HK-2 (cell line): ENCODE measurements around the gene YPEL1.
"Not testable (repeated sequence)": the region's sequence is repeated elsewhere in the genome, so short reads cannot be mapped to it uniquely, and the experiment has no call there.

Source experiments
- DNase-seq: peaks from one replicate; pipeline ENCODE4 v3.0.0-alpha.2; 2018; ENCODE audit not compliant: unreplicated experiment

YPEL1 gene

GRCh38 chr22:21721195-21721852 lies 14.3 kb downstream of the YPEL1 start:
- DNase-seq: not testable (repeated sequence)

GRCh38 chr22:21720191-21720859 lies 15.3 kb downstream of the YPEL1 start:
- DNase-seq: not testable (repeated sequence)

DNA sequence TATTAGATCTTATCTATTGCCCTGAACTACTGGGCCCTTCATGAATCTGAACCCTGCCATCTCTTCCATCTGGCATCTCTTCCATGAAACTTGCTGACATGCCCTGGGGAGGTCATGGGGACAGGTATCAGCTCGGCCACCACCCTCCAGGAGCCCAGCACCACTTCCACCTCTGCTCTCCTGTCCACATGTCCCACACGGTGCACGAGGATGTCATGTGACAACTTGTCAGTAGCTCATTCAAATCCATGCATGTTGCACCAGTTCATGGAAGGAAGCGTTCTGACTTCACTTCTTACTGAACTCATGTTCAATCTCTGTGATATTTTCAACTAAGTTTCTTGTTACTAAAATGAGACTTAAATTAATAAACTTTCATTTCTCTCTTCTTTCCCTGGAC lies 16.6 kb downstream of the YPEL1 start:
- DNase-seq: no peak

- no peak for DNase-seq
Measured at GRCh38 chr22:21718499-21718898, 17.1 kb downstream of the YPEL1 start.

GRCh38 chr22:21716395-21717122 lies 19.0 kb downstream of the YPEL1 start:
- not testable (repeated sequence) for DNase-seq

- DNase-seq: no peak
Measured at GRCh38 chr22:21714786-21715185, 20.8 kb downstream of the YPEL1 start.

- DNase-seq: no peak
Measured at GRCh38 chr22:21714059-21714770, 21.4 kb downstream of the YPEL1 start.

- no peak for DNase-seq
Measured at GRCh38 chr22:21713428-21714058, 22.1 kb downstream of the YPEL1 start.

DNA sequence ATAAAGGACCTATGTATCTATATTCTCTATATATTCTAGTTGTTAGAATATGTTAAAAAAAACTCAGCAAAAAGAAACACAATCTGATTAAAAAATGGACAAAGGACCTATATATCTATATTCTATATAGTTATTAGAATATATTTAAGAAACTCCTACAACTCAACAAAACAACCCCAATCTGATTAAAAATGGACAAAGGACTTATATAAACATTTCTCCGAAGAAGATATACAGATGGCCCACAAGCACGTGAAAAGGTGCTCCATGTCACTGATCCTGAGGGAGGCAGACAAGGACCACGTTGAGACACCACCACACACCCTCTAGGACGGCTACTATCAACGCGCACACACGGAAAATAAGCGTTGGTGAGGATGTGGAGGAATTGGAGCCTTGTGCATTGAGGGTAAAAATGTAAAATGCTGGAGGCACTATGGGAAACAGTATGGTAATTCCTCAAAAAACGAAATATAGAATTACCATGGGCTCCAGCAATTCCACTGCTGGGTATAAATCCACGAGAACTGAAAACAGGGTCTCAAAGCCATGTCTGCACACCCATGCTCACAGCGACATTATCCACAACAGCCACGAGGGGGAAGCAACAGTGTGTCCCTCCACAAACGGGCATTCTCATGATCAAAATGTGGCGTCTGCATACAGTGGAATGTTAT lies 22.7 kb downstream of the YPEL1 start:
- DNase-seq: peak; percentile 38

- no peak for DNase-seq
Measured at GRCh38 chr22:21711851-21712250, 23.7 kb downstream of the YPEL1 start.

DNA sequence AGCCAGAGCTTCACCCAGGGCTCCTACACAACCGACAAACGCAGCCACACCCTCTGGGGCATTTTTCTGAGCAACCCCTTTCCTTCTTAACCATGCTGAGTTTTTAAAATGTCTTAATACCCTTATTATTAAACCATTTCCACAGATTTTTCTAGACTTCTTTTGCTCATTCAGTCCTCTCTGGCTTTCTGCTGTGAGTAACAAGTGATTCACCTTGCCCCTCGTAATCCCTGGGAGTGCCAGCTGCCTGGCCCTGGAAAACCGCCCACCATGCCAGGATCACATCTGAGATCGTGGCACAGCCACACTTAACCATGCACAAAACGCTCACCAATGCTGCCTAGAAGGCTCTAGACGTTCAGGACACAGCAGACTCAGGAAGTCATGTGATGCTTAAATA lies 25.4 kb downstream of the YPEL1 start:
- DNase-seq: no peak

DNA sequence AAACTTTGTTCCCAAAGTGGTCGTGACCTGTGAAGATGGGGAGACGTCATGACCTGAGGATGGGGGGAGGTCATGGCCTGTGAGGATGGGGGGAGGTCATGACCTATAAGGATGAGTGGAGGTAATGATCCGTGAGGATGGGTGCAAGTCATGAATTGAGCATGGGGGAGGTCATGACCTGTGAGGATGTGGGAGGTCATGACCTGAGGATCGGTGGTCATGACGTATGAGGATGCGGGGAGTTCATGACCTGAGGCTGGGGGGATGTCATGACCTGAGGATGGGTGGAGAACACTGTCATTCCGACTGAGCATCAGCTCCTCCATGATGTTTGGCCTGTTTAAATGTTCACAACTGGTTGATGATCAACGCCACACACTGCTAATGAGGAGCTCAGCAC lies 25.9 kb downstream of the YPEL1 start:
- no peak for DNase-seq

DNA sequence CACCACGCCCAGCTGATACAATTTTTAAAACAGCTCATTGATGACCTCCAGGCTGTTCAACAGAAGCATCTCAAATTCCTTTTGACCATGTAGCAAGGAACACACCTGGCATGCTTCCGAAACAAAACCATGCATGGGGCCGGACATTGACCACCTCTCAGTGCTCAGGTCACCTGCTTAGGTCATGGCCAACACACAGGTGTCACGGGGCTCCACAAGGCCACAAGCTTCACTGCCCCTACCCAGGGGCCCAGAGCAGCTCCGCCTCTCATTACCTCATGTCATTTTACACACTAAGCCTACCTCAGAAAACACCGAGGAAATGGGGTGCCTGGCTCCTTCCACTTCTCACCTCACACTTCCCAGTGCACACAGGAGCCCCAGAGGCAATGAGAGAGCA lies 26.6 kb downstream of the YPEL1 start:
- no peak for DNase-seq

DNA sequence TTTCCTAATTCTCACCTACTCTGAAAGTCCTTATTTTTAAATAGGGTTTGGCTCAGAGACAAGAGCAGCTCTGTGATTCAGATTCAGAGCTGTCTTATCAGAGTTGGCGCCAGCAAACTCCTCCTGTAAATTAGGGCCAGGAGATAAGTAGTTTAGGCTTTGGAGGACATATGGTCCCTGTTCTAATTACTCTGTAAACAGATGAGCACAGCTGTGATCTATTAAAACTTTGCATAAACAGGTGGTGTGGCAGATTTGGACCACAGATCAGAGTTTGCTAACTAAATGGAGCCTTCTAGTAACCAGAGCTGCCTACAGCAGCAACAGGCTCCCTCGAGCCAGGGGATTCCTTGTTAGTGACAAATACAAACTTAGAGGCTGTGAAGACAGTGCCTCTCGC lies 27.9 kb downstream of the YPEL1 start:
- no peak for DNase-seq

- DNase-seq: no peak
Measured at GRCh38 chr22:21703684-21704316, 31.8 kb downstream of the YPEL1 start.

GRCh38 chr22:21702700-21703683 lies 32.6 kb downstream of the YPEL1 start:
- no peak for DNase-seq

- no peak for DNase-seq
Measured at GRCh38 chr22:21702094-21702493, 33.5 kb downstream of the YPEL1 start.

DNA sequence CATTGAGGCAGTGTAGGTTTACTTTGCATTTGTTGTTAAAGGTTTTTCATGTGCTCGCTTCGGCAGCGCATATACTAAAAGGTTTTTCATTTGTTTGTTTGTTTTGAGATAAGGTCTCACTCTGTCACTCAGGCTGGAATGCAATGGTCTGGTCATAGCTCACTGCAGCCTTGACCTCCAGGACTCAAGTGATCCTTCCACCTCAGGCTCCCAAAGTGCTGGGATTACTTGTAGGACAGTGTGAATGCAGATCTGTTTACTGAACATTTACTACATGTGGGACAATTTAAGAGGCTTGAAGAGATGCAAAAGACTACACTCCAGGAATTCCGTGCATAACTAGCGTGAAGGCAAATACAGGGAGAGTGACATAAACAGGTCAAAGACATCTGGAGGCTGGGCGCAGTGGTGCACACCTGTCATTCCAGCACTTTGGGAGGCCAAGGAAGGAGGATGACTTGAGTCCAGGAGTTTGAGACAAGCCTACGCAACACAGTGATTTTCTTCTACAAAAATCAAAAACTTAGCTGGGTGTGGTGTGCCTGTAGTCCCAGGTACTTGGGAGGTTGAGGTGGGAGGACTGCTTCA lies 34.1 kb downstream of the YPEL1 start:
- DNase-seq: no peak

DNA sequence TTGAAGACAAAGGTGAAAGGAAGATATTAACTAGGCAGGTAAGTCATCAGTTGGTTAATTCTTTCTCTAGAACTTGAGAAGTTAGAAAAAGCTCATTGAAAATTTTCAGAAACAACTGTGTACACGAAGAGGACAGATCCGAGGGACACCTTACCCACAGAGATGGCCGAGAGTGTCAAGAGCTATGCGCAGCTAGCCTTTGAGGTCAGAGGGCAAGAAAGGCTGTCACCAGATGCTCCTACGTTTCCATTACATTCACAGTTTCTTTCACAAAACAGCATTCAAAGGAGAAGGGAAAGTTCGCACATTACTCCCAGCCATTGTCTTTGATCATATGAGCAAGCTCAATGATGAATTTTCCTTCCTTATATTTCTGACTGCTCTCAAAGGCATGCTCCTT lies 34.8 kb downstream of the YPEL1 start:
- DNase-seq: no peak
